ENCODE results near the gene GK. TPM values are rescaled to one million over a fixed set of nuclear protein-coding genes. Genes with fewer than 3 reads are reported as not detected.

The GK gene
- total RNA-seq, 1 experiment from 2014 or later, result 7.5 TPM

DNA sequence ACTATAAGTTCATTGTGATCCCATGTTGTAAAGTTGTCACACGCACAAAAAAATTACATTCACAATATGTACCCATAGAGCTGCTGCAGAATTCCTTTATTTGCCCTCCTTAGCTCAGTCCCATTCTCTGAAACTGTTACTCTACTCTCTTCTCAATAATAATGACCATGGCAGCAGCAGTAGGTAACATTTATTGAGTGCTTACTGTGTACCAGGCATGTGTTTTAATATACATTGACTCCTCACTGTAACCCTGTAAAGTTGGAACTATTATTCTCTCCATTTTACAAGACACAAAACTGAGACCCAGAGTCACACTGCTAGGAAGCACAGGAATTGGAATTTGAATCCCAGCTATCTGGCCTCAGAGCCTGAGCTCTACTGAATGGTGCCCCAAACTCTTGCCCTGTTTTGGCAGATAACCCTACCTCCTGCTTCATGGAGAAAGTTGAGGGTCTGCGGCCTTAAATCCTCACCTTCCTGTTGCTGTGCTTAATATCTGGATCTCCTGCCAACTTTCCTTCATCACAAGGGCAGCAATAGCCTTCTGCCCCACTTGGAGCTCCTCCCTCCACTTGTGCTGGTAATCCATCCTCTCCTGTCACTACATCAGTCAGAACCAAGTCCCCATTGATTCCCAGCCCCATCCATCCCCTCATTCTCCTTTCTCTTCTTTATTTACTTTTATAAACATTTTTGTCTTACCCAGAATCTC, 20.8 kb downstream of the GK start:
- TF ChIP-seq, protein P1, sequence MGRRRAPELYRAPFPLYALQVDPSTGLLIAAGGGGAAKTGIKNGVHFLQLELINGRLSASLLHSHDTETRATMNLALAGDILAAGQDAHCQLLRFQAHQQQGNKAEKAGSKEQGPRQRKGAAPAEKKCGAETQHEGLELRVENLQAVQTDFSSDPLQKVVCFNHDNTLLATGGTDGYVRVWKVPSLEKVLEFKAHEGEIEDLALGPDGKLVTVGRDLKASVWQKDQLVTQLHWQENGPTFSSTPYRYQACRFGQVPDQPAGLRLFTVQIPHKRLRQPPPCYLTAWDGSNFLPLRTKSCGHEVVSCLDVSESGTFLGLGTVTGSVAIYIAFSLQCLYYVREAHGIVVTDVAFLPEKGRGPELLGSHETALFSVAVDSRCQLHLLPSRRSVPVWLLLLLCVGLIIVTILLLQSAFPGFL (CRISPR knock-in tag; IDR thresholded peaks at IDR 0.05; ENCODE audit: borderline replicate concordance), result no peak
- TF ChIP-seq, protein P2, sequence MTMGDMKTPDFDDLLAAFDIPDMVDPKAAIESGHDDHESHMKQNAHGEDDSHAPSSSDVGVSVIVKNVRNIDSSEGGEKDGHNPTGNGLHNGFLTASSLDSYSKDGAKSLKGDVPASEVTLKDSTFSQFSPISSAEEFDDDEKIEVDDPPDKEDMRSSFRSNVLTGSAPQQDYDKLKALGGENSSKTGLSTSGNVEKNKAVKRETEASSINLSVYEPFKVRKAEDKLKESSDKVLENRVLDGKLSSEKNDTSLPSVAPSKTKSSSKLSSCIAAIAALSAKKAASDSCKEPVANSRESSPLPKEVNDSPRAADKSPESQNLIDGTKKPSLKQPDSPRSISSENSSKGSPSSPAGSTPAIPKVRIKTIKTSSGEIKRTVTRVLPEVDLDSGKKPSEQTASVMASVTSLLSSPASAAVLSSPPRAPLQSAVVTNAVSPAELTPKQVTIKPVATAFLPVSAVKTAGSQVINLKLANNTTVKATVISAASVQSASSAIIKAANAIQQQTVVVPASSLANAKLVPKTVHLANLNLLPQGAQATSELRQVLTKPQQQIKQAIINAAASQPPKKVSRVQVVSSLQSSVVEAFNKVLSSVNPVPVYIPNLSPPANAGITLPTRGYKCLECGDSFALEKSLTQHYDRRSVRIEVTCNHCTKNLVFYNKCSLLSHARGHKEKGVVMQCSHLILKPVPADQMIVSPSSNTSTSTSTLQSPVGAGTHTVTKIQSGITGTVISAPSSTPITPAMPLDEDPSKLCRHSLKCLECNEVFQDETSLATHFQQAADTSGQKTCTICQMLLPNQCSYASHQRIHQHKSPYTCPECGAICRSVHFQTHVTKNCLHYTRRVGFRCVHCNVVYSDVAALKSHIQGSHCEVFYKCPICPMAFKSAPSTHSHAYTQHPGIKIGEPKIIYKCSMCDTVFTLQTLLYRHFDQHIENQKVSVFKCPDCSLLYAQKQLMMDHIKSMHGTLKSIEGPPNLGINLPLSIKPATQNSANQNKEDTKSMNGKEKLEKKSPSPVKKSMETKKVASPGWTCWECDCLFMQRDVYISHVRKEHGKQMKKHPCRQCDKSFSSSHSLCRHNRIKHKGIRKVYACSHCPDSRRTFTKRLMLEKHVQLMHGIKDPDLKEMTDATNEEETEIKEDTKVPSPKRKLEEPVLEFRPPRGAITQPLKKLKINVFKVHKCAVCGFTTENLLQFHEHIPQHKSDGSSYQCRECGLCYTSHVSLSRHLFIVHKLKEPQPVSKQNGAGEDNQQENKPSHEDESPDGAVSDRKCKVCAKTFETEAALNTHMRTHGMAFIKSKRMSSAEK (CRISPR knock-in tag; IDR thresholded peaks at IDR 0.05; ENCODE audit: borderline replicate concordance), result no peak
- TF ChIP-seq, protein P3, sequence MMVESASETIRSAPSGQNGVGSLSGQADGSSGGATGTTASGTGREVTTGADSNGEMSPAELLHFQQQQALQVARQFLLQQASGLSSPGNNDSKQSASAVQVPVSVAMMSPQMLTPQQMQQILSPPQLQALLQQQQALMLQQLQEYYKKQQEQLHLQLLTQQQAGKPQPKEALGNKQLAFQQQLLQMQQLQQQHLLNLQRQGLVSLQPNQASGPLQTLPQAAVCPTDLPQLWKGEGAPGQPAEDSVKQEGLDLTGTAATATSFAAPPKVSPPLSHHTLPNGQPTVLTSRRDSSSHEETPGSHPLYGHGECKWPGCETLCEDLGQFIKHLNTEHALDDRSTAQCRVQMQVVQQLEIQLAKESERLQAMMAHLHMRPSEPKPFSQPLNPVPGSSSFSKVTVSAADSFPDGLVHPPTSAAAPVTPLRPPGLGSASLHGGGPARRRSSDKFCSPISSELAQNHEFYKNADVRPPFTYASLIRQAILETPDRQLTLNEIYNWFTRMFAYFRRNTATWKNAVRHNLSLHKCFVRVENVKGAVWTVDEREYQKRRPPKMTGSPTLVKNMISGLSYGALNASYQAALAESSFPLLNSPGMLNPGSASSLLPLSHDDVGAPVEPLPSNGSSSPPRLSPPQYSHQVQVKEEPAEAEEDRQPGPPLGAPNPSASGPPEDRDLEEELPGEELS (CRISPR knock-in tag; IDR thresholded peaks at IDR 0.05), result no peak
- TF ChIP-seq PRRX2 (CRISPR knock-in tag; IDR thresholded peaks at IDR 0.05) (no peak), ZNF416 (CRISPR knock-in tag; IDR thresholded peaks at IDR 0.05) (no peak), TEAD4 (CRISPR knock-in tag; IDR thresholded peaks at IDR 0.05) (no peak), FOXJ3 (CRISPR knock-in tag; IDR thresholded peaks at IDR 0.05; ENCODE audit: borderline replicate concordance) (no peak), FOXP1 (CRISPR knock-in tag; IDR thresholded peaks at IDR 0.05; ENCODE audit: borderline replicate concordance) (no peak), ZNF423 (CRISPR knock-in tag; IDR thresholded peaks at IDR 0.05) (no peak)
- TF ChIP-seq, protein P4, sequence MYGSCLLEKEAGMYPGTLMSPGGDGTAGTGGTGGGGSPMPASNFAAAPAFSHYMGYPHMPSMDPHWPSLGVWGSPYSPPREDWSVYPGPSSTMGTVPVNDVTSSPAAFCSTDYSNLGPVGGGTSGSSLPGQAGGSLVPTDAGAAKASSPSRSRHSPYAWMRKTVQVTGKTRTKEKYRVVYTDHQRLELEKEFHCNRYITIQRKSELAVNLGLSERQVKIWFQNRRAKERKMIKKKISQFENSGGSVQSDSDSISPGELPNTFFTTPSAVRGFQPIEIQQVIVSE (CRISPR knock-in tag; IDR thresholded peaks at IDR 0.05; ENCODE audit: borderline replicate concordance), result no peak
- TF ChIP-seq, protein P5, sequence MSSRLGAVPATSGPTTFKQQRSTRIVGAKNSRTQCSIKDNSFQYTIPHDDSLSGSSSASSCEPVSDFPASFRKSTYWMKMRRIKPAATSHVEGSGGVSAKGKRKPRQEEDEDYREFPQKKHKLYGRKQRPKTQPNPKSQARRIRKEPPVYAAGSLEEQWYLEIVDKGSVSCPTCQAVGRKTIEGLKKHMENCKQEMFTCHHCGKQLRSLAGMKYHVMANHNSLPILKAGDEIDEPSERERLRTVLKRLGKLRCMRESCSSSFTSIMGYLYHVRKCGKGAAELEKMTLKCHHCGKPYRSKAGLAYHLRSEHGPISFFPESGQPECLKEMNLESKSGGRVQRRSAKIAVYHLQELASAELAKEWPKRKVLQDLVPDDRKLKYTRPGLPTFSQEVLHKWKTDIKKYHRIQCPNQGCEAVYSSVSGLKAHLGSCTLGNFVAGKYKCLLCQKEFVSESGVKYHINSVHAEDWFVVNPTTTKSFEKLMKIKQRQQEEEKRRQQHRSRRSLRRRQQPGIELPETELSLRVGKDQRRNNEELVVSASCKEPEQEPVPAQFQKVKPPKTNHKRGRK (CRISPR knock-in tag; IDR thresholded peaks at IDR 0.05; ENCODE audit: borderline replicate concordance), result no peak
- TF ChIP-seq, protein P6, sequence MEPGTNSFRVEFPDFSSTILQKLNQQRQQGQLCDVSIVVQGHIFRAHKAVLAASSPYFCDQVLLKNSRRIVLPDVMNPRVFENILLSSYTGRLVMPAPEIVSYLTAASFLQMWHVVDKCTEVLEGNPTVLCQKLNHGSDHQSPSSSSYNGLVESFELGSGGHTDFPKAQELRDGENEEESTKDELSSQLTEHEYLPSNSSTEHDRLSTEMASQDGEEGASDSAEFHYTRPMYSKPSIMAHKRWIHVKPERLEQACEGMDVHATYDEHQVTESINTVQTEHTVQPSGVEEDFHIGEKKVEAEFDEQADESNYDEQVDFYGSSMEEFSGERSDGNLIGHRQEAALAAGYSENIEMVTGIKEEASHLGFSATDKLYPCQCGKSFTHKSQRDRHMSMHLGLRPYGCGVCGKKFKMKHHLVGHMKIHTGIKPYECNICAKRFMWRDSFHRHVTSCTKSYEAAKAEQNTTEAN (CRISPR knock-in tag; IDR thresholded peaks at IDR 0.05), result no peak
- TF ChIP-seq, protein P7, sequence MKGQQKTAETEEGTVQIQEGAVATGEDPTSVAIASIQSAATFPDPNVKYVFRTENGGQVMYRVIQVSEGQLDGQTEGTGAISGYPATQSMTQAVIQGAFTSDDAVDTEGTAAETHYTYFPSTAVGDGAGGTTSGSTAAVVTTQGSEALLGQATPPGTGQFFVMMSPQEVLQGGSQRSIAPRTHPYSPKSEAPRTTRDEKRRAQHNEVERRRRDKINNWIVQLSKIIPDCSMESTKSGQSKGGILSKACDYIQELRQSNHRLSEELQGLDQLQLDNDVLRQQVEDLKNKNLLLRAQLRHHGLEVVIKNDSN (CRISPR knock-in tag; IDR thresholded peaks at IDR 0.05), result no peak
- TF ChIP-seq, protein P8, sequence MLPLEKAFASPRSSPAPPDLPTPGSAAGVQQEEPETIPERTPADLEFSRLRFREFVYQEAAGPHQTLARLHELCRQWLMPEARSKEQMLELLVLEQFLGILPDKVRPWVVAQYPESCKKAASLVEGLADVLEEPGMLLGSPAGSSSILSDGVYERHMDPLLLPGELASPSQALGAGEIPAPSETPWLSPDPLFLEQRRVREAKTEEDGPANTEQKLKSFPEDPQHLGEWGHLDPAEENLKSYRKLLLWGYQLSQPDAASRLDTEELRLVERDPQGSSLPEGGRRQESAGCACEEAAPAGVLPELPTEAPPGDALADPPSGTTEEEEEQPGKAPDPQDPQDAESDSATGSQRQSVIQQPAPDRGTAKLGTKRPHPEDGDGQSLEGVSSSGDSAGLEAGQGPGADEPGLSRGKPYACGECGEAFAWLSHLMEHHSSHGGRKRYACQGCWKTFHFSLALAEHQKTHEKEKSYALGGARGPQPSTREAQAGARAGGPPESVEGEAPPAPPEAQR (CRISPR knock-in tag; IDR thresholded peaks at IDR 0.05), result no peak
- ATAC-seq, result no peak
- DNase-seq (ENCODE audit: low spot score), result no peak
- H3K4me1 Mint-ChIP-seq, result no peaks in the 10 kb centered on the region
- no peak overlapping the region for H3K4me3 Mint-ChIP-seq
- no peak overlapping the region for H3K27ac Mint-ChIP-seq
- CTCF ChIA-PET, result no interaction called here
- peaks cover 2% of the 10 kb centered on the region for H3K36me3 Mint-ChIP-seq
- POLR2A ChIA-PET, result interaction anchor here (0.6 kb wide), 1 partner anchor 15 kb away, joined by 3 read pairs; no protein-coding TSS in a partner anchor
- no peaks in the 10 kb centered on the region for H3K9me3 Mint-ChIP-seq
- no peaks in the 10 kb centered on the region for H3K27me3 Mint-ChIP-seq (ENCODE audit: low read depth)
